Right forelimb (tissue), 1 donor: Measurements from ENCODE around the gene ARMH1.
"Not testable (repeated sequence)": the region's sequence is repeated elsewhere in the genome, so short reads cannot be mapped to it uniquely, and the experiment has no call there.

Experiments used
- DNase-seq: peaks from one replicate; pipeline ENCODE4 v3.0.0-alpha.2; 2018

ARMH1 gene

DNA sequence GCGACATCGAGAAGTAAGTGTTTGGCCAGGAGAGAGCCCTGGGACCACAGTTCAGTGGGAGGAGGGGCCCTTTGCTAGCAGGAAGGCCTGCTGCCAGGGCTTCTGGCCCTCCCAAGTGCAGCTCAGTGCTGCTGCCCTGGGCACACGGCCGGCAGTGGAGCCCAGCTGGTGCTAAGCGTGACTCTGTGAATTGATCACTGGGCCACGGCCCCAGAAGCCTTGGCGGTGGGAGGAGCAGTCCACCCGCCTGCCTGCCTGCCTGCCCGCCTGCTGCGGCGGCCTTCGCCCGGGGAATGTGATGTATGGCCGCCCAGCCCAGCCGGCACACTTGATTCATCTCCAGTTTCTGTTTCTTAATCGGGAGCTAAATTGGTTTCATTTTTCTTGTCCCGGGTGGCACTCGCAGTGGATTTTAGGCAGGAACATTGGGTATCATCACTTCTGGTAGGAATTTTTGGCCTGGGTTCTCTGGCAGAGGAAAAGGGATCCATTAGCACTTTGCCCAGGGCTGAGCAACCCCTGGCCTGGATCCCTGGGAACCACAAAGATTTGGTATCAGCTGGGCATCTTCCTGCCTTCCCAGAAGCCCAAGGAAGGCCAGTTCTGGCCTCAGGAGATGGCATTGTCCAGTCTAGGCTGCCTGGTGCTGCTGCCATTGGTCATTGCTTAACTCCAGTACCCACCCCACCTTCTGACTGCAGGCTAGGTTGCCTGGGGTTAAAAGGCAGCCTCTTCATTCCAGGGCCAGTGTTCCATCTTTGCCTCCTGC is 28.9 kb upstream of the ARMH1 start:
- DNase-seq = no peak

DNA sequence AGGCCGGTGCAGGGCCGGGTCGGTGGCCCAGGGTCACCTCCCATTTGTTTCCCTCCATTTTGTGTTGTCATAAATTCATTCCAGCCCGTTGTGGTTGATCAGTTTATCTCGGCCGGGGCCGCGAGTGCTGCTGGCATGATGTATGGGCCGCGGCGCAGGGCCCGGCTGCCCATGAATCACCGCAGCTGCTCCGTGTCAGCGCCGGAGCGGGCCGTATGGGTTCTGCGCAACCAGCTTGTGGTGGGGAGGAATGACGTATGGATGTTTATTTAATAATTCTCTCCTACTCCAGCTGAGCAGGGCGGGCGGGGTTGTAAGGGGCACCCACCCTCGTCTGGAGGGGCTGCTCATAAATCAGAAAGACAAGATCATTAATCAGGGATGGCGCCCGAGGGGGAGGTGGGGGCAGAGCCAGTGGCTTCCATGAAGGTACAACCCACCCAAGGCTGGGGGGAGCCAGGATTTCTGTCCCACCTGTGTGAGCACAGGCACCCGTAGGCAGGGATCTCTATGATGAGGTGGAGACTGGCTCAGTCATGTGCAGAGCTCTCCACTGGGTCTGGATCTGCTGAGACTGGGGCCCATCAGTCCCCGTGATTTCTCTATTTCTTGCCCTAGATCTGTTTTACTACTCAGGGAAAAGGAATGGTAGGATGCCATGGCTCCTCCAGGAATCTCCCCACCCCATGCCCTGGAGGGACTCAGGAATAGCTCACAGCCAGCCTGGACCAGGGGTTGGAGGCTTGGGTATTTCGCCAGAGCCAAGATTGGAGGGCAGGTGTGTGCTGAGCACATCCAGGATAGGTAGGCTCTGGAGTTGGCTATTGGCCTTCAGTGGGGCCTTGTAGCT is 28.0 kb upstream of the ARMH1 start:
- DNase-seq = no peak

DNA sequence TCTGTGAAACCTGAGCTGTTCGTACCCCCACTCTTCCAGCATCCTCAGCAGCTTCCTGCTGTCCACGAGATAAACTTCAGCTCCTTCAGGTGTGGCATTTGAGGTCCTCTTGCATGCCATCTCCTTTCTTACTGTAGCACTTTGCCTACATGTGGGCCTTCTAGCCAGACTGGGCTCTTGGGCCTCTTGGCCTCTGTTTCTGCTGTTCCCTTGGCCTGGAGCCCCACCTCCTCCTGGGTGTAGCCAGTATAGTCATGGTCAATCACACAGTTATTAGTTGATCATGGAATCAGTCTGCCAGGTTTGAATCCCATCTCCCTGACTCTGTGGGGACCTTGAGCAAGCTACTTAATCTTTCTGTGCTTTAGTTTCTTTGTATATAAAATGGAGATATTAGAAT is 26.6 kb upstream of the ARMH1 start:
- DNase-seq = no peak

DNA sequence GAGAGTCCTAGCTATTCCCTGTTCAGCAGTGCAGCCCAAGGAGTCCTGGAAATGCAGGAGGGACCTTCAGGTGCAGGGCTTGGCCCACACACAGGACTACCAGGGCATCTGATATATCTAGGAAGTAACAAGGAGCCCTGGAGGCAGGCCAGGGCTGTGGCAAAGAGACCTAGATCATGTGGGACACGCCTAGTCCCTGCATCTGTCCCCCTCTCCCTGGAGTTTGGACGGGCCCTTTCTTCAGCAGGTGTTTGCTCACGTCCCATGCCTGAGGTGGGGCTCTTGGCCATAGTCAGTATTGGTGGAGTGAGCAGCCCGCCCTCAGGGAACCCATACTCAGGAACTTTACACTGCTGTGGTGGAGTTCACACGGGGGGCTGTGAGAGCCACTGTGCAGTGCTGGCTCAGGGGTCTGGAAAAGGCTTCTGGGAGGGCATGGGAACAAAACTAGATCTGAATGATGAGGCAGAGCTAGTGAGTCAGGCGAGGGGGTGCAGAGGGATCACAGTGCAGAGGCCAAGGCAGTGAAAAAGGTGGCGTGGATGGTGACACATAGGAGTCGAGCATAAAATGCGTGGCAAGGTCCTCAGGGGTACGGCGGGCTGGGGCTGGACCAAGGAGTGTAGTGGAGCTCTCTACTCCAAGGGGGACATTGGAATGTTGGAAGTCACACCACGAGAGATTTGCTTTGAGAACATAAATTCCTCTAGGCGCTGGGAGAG is 25.8 kb upstream of the ARMH1 start:
- no peak for DNase-seq

DNA sequence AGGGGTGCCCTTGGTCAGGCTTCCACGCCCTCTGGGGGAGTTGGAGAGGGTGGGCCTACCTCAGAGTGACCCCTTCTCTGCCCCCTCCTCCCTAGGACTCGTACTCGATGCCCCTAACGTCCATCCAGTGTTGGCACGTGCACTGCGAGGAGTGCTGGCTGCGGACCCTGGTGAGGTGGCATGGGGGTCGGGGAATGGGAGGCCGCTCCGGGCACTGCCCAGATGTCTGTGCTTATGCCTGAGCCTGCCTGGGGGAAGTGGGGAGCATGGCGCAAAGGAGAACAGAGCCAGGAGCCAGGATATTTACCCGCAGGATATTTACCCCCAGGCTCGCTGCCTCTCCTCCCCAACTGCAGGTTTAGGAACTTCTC is 24.7 kb upstream of the ARMH1 start:
- no peak for DNase-seq

DNA sequence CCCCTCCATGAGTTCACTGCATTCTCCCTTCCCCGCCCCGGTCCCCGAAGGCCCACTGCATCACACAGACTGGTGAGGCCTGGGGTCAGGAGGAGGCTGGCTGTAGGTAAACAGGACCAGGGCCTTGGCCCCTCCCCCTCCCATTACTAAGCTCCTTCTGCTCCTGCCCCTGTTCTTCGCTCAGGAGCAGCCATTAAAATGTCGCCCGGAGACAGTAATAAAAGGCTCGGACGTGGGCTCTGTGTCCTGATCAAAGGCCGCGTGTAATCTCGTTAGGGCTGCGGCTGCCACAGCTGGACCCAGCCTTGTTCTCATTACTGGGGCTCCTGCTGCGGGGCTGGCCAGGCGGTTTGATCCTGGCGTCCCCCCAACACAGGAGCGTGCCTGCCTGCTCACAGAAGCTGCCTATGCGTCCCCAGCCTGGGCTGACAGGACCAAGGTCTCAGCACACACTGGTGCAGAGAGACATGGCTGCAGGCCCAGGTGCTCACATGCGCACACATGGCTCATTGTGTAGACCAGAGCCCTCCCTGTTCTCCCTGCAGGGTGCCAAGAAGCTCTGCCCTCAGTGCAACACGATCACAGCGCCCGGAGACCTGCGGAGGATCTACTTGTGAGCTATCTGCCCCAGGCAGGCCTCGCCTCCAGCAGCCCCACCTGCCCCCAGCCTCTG is 24.2 kb upstream of the ARMH1 start:
- DNase-seq = no peak

DNA sequence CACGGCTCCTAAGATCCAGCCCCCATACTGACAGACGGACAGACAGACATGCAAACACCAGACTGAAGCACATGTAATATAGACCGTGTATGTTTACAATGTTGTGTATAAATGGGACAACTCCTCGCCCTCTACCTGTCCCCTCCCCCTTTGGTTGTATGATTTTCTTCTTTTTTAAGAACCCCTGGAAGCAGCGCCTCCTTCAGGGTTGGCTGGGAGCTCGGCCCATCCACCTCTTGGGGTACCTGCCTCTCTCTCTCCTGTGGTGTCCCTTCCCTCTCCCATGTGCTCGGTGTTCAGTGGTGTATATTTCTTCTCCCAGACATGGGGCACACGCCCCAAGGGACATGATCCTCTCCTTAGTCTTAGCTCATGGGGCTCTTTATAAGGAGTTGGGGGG is 23.4 kb upstream of the ARMH1 start:
- no peak for DNase-seq

DNA sequence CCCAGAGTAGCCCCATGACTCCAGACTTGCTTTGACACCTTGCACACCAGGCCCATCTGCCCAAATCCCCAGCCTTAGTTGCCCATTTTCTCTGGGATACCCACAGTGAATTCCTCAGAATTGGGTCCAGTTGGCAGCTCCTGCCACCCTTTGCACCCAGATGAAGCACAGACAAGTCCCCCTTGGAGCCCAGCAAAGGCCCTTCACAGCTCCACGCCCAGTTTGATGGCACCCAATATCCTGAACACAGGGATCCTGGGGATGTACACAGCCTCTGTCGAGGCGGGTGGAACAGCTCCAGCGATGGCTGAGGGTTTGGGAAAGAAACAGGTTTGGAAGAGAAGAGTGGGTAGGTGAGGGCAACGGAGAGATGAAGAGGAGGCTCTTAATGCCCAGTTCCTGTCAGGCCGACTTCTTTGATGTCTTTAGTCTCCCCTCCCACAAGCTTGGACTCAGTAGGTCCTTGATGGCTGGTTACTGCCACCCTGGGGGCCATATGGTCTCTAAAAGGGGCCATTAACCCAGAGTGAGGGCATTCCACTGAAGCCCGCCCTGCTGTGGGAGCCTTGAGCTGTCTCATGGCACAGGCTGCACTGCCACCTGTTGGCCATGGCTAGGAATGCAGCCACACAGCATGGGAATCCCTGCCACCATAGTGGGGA is 21.9 kb upstream of the ARMH1 start:
- peak; percentile 87 for DNase-seq

DNA sequence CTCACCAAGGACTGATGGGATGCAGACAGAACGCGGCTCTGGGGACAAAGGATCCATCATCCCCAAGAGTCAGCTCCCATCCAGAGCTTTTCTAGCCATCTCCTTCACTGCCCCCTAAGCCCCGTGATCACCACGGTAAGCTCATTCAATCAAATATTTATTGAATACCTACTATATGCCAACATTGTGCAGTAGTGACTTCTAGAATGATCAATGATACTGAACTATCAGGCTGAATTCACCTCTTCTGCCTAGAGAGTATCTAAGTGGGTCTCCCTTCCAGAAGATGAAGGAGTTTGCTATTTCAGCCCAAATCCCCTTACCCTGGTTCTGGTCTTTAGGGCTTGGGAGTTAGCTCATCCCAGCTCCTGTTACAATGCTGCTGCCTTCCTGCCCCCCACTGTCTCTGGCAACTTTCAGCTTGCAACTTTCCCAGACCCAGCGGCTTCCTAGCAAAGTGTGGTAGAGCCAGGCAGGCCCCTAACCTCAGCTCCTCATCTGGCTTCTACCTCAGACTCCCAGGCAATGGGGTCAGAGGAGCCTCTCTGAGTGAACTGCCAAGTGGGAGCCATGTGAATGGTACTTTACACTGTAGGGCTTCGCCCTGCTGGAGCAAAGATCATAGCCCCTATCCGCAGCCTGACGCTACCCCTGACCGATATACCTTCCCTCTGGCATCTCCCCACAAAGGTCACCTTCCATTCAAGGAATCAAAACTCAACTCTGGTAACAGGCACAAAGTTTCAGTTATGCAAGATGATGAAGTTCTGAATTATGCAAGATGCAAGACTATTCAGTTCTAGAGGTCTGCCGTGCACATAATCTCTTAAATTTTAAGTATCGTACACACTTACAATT is 21.2 kb upstream of the ARMH1 start:
- DNase-seq = no peak

DNA sequence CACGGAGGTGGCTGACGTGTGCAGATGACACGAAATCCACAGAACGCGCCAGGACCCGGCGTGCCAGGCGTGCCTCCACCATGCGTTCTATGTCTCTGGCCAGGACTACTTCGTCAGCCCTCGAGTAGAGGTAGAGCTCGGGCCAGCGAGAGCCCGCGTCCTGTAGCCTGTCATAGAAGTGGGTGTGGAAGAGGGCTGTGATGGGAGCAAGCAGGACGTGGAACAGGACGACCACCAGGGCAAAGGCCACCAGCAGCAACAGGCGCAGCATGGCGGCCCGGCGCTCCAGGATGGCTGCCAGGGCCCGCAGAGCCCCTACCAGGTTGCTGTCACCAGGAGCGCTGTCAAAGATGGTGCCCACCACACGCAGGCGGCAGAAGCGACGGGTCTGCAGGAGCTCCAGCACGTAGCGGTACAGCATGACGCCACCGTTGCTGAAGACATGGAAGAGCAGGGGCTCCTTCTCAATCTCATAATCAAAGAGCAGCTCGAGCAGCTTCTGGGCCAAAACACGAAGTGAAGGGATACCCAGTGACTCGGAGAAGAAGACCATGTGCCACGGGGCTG is 19.8 kb upstream of the ARMH1 start:
- no peak for DNase-seq

DNA sequence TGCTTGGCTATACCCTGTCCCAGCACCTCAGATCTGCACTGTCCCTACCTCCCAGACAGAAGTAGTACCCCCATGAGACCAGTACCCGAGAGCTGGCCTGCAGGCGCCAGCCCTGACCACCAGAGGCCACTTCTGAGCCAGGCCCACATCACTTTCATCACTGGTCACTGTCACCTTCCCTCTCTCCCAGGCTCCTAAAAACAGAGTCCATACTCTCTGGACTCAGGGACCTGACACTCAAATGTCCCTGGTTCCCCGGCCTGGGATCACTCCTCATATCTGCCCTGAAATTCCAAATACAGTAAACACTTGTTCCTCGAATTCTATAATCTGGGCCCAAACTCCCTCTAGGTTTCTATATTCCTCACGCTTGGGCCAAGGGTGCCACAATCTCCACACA is 18.9 kb upstream of the ARMH1 start:
- no peak for DNase-seq

DNA sequence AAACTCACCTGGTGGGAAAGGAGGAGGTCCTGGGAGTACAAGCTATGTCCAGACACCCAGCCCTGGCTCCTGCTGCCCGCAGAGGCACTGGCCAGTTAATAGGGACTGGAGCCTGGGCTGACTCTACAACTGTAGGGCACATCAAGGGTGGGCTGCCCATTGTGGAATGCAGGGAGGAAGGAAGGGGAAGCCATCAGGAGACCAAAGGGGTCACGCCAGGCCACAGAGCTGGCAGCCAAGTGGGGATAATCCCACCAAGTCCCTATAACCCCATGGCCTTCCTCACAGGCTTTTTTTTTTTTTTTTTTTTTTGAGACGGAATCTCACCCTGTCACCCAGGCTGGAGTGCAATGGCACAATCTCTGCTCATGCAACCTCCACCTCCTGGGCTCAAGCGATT is 14.9 kb upstream of the ARMH1 start:
- DNase-seq = no peak

DNA sequence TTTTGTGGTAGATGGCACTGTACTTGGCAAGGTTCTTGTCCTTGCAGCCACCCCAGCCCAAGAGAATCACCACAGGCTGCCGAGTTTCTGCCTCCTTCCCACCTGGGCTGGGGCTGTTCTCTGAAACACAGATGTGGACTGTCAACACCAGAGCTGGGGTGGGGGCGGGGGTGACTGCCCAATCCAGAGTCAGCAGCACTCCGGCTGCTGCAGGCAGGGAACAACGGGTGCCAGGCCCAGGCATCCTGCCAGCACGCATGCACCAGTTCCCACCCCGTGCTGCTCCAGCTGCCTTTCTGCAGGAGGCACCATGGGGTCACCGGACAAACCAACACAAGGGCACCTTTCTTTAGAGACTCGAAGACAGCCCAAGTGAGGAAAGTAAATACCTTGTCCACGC is 14.3 kb upstream of the ARMH1 start:
- peak; percentile 76 for DNase-seq

DNA sequence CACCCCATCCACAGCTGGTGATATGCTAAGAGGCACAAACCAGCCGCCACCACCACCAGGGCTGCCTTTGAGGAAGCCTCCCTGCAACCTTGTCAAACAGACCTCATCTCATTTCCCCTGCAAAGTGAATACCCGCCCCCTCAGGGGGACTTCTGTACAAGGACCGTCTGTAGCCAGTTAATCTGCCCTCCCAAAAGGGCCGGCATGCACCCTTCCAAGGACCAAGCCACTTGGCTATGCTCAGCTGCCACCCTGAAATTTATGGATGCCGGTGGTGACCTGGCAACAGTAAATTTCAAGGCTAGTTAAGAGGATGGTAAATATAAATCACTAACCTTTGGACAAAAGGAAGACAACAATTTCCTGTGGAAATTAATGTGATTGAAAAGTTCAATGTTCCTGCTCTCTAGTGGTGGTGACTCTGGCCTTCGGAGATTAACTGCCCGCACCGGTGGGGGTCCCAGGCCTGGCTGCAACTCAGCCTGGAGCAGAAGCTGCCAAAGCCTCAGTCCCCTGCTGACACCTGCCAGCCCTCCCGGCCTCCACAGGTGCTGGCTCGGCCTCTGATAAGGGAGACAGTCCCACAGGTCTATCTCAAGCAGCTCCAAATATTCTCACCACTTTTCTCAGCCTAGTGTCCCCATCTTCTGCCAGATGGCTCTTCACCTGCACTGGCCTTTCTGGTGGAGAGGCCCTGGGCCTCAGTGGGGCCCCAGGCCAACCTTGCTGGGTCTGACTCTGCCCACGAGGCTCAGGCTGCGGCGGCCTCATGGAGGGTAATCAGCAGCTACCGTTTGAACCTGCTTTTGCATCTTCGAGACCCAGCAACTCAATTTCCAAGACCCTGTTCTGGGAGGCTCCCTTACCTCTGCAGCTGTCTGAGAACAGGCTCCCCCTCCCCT is 12.5 kb upstream of the ARMH1 start:
- DNase-seq = no peak

DNA sequence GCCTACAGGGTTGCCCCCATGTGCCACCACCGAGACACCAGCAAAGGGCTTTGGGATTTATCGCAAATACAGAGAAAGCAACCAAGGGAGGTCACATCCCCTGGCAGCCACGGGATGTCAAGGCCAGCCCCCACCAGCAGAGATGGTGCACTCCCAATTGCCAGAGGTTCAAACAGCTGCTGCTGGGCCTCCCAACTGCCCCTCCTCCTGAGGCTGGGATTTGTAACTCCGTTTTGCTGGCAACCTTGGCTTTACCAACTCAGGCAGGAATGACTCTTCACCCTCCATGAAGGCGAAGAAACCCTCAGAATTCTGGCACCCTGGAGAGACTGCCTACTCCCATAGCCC is 11.9 kb upstream of the ARMH1 start:
- DNase-seq = no peak

DNA sequence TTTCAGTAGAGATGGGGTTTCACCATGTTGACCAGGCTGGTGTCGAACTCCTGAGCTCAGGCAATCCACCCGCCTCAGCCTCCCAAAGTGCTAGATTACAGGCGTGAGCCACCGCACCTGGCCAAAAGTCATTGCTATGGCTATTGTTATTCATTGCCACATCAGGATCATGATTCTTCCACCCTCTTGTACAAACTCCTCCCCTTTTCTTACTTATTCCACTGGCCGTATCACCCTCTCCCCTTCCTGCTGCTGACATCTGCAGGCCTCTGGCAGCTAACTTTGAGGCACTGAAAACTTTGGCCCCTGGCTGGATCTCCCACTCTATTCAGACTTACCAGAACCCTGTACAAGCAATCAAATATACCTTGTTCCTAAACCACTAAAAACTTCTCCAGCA is 11.1 kb upstream of the ARMH1 start:
- DNase-seq = no peak

DNA sequence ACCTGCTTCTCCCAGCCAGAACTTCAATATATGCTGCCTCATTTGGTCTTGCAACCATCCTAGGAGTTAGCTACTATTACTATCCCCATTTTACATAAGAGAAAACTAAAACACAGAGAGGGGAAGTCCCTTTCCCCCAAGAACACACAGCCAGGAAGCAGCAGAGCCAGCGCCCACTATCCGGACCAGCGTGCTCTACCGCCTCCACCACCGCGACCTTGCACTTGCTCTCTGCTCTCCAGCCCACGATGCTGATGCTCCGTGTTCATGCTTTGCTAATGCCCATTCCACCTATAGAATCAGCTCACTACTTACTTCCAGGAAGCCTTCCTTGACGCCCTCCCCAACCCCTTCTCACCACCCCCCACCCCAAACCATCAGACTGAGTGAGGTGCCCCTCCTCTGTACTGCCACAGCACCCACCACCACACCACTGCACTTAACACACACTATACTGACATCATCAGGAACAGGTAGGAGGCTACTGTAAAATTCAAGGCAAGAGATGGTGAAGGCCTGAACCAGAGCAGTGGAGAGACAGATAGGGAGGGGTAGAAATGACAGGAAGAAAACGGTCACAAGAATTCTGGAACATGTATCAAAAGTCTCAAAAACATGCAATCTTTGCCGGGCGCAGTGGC is 9.7 kb upstream of the ARMH1 start:
- DNase-seq = no peak

DNA sequence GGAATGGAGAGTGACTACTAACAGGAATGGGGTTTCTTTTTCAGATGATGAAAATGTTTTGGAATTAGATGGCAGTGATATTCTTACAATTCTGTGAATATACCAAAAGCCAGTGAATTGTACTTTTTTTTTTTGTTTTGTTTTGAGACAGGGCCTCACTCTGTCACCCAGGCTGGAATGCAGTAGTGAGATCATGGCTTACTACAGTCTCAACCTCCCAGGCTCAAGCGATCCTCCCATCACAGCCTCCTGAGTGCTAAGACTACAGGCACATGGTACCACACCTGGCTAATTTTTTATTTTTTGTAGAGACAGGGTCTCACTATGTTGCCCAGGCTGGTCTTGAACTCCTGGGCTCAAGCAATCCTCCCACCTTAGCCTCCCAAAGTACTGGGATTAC is 7.8 kb upstream of the ARMH1 start:
- DNase-seq = not testable (repeated sequence)

DNA sequence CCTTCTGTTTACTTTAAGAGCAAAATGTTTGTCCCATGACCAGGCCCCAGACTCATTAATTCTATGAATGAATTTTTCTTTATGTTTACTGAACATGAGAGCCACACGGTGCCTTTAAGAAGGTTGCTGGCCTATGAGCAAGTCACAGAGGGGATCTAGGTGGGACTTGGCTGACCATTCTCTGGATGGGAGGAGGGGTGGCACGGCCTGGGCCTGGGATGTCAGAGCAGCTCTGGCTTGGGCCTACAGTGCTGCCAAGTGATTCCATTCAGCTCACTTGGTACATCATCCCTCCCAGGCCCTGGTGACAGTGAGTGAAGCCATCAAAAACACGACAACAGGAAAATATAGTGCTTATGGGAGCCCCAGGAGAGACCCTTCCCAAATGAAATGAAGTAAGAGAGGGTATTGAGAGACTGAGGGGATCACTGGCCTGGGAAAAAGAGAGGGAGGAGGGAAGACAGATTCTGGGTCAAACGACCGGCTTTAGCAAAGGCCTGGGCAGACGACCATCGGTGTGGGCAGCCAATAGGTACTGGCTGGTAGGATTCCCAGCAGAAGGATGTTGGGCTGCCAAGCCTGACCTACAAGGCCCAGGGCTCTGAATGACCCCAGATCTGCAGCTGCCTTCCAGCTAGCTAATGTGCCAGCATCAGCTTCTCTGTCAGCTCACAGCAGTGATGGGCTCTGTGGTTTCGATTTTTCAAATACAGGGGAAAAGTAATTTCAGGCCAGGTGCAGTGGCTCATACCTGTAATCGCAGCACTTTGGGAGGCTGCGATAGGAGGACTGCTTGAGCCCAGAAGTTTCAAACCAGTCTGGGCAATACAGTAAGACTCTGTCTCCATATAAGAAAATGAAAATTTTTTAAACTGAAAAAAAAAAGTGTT is 3.5 kb upstream of the ARMH1 start:
- DNase-seq = no peak
